ENCODE data around the gene CATSPERD. TPM values are rescaled to one million over a fixed set of nuclear protein-coding genes. Genes with fewer than 3 reads are reported as not detected.

CATSPERD gene
- polyA plus RNA-seq, 3 donors, result not detected

GRCh38 chr19:5690955-5691821 lies 29.2 kb upstream of the CATSPERD start:
- 6% methylated on average over 33 of the region's 54 CpGs for WGBS (ENCODE audit: insufficient coverage)
- H3K4me1 Mint-ChIP-seq, result peaks cover 28% of the 10 kb centered on the region
- peak overlapping the region; percentile 88 to 92 for H3K27ac ChIP-seq (ENCODE audit: low read depth in 1 of 2, low read length in 2 of 2)
- peak overlapping the region; percentile 87 to 95 (median 94) for H3K27ac Mint-ChIP-seq
- peak in 2 of 3 donors; percentile 31 to 47 for DNase-seq
- peaks cover 27 to 41% of the 10 kb centered on the region in 2 donors for H3K36me3 Mint-ChIP-seq
- H3K27me3 ChIP-seq (ENCODE audit: control insufficient read depth in 2 of 2, insufficient read depth in 2 of 2, low read length in 2 of 2), result no peaks in the 10 kb centered on the region
- no peak for TF ChIP-seq CTCF (IDR thresholded peaks at IDR 0.05)
- no peaks in the 10 kb centered on the region for H3K9me3 ChIP-seq (replicated peaks in 1 of 2; ENCODE audit: control insufficient read depth in 1 of 2, insufficient read depth in 1 of 2, low read length in 2 of 2)
- peaks cover 0 to 8% (median 0%) of the 10 kb centered on the region in 7 donors for H3K9me3 Mint-ChIP-seq
- H3K27me3 Mint-ChIP-seq (ENCODE audit: low read depth in 3 of 3), result peaks cover 0 to 4% (median 0%) of the 10 kb centered on the region in 3 donors
- peak overlapping the region; percentile 93 to 95 for H3K4me3 Mint-ChIP-seq
- peaks cover 43 to 45% of the 10 kb centered on the region in 2 donors for H3K36me3 ChIP-seq (replicated peaks in 1 of 2; ENCODE audit: control insufficient read depth in 1 of 2, insufficient read depth in 2 of 2, low read length in 2 of 2)
- H3K79me2 ChIP-seq (ENCODE audit: insufficient read depth, low read length), result peaks cover 55% of the 10 kb centered on the region
- peak overlapping the region; percentile 56 to 99 (median 95) for H3K4me3 ChIP-seq (replicated peaks in 1 of 3; ENCODE audit: low read depth in 2 of 3, low read length in 3 of 3)
- H4K20me1 ChIP-seq (ENCODE audit: insufficient read depth, low read length), result peaks cover 60% of the 10 kb centered on the region
- H3K9ac ChIP-seq (ENCODE audit: insufficient read depth, low read length, poor library complexity, severe bottlenecking), result peak overlapping the region; percentile 92
- intact Hi-C loops (cut with micrococcal nuclease), result loop anchor here (2.0 kb wide), 3 partner anchors 28 to 100 kb away; partner anchors contain the start of genes CATSPERD (in 1 of the 2), DUS3L (in 1 of the 2) and LONP1 (in 1 of the 2)
- H3K4me1 ChIP-seq (ENCODE audit: control insufficient read depth in 1 of 2, insufficient read depth in 2 of 2, low read length in 2 of 2), result peaks cover 23 to 36% of the 10 kb centered on the region in 2 donors
- peak overlapping the region; percentile 91 for H2AFZ ChIP-seq (ENCODE audit: insufficient read depth, low read depth, low read length, poor library complexity, severe bottlenecking)
- H3K4me2 ChIP-seq (replicated peaks; ENCODE audit: extremely low read depth, low read length, poor library complexity, severe bottlenecking), result peak overlapping the region; percentile 71
